GM18907 (cell line): ENCODE results near the gene MESD.
A peak's percentile ranks its signal among the peaks of the same experiment; 100 is the strongest.

ENCODE experiments used
- ATAC-seq: cut with Tn5 transposase; IDR thresholded peaks from one replicate; pipeline ENCODE4 v1.9.1; 2021; ENCODE audit warnings: mild to moderate bottlenecking, moderate library complexity; ENCODE audit not compliant: unreplicated experiment

Gene MESD

DNA sequence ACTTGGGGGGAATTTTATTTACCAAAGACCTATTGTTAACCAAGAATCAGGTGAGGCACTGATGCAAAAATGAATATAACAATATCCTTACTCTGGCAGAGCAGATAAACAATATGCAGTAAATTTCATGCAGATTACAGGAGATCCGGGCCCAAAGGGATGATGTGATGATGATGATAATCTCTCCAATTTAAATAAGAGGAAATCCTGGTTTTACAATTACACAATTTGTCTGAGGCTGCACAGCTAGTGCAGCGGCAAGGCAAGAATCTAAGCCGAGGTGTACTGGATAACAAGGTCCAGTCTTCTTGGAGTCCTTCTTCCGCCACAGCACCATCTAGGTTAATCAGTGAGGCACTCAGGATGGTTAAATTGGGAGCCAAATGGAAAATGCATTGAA is 2.4 kb upstream of the MESD start:
- ATAC-seq, result no peak

DNA sequence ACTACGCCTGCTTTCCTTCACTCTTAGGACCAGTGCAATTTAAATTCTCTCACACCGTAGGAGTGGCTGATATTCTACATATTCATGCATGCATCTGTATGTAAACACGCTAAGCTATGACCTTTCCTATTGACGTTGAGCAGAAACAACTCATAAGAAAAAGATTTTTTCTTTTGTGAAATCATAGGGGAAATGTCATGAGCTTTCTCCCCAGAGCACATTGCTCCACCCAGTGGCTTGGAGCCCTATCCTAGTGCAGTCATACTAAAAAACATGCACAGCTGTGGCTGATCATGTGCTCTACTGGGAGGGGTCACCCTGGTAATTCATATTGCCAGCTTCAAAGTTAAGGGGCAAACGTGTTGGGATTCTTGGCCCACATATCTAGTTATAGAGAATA is 1.8 kb upstream of the MESD start:
- no peak for ATAC-seq

DNA sequence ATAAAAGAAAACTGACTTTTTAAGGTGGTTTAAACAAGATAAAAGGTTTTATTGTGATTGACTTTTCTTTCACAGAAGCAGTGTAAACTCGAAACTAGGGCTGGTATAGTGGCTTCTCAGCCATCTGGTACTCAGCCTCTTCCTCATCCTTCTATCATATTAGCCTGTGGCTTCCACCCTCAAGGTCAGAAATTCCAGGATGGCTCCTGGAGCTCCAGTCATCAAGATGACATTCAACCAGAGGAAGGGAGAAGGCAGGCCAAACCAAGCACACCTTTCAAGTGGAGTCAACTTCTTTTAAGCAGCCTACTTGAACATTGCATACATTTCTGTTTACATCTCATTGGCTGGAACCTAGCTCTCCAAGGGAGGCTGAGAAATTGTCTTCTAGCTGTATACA is 1.3 kb upstream of the MESD start:
- no peak for ATAC-seq

DNA sequence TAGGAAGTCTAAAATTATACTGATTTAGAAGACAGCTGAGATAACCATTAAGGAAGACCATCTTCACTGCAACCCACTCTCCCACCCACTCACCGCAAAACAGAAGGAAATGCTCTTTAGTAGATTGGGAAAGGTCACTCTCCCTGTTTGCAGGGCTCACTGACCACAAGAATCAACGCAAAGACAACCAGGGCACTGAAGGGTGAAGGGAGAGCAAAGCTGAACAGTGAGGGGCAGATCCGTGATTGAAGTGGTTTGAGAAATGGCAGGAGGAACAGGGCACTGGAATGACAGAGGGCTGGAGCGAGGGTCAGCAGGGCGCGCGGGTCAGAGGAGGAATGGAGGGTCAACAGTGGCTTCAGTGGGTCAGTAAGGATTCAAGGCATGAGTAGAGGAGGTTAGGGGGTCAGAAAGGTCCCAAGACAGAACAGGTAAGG is 520 bp downstream of the MESD start:
- peak; percentile 4 for ATAC-seq

DNA sequence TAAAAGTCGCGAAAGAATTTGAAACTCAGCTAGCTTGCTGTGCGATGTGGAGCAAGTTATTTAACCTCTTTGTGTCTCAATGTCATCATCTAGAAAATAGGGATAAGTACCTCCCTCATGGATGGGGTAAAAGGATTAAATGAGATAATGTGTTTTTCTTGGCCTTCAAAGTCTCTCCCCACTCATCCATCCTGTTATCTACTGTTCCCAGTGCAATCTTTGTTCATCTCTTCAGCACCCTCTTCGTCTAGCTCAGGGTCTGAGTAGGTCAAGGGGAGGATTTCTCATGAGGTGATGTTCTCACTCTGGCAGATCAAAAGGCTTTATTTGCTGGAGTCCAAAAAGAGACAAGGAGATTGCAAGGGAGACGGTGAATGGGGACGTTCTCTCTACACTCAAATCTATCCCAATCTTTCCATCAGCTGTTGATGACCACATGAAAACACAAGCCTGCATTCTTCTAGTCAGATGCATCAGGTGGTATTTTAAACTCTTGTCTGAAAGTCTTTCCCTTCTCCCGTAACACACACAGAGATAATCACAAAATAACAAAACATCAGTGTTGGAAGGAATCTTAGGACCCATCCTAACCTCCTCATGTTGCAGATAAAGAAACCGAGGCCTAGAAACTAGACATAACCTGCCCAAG is 1.3 kb downstream of the MESD start:
- ATAC-seq, result no peak

DNA sequence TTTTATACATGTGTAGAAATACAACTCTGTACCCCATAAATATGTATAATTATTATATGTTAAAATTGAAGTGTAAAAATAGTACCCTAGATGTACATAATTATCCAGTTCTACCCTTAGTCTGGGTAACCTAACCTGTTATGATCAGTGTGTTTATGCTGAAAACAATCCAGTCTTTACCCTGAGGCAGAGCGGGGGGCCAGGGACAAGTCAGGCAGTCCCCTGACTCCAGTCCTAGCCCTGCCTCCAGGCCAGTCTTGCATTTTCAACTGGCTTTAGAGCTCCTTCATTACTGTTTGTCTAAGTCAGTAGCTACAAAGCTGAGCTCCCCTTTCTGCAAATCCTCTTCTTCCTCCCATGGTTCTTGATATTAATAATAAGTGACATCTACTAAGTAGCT is 3.1 kb downstream of the MESD start:
- ATAC-seq, result no peak

DNA sequence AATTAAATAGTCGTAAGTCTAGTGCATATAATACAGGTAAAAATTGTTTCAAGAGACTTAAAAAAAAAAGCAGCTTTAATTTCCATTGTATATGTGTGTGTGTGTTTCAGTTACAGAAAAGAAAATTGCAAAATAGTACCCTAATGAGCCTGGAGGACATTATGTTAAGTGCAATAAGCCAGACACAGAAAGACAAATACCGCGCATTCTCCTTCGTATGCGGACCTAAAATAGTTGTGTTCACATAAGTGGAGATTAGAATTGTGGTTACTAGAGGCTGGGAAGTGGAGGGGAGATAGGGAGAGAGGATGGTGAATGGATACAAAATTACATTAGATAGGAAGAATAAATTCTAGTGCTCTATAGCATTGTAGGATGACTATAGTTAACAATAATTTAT is 3.6 kb downstream of the MESD start:
- ATAC-seq, result no peak

DNA sequence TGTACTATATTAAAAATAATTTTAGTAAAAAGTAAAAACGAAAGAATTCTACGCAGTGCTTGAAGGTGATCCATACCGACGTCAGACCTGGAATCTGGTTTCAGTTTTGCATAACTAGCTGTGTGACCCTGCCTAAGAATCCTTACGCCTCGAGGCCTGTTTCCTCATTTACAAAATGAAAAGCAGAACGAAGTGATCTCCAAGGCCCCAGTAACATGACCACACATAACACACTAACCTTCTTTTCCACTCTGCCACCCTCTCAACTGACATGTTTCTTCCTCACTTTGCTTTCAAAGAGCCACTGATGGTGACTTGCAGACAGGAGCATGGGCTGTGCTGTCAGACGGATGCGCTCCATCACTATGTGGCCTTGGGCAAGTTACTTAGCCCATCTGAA is 4.8 kb downstream of the MESD start:
- no peak for ATAC-seq

DNA sequence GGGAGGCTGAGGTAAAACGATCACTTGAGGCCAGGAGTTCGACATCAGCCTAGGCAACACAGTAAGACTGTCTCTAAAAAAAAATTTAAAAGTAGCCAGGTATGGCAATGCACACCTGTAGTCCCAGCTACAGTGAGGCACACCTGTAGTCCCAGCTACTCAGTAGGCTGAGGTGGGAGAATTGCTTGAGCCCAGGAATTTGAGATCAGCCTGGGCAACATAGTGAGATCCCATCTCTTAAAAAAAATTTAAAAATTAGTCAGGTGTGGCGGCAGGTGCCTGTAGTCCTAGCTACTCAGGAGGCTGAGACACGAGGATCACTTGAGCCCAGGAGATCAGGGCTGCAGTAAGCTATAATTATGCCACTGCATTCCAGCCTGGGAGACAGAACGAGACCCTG is 6.8 kb downstream of the MESD start:
- no peak for ATAC-seq

DNA sequence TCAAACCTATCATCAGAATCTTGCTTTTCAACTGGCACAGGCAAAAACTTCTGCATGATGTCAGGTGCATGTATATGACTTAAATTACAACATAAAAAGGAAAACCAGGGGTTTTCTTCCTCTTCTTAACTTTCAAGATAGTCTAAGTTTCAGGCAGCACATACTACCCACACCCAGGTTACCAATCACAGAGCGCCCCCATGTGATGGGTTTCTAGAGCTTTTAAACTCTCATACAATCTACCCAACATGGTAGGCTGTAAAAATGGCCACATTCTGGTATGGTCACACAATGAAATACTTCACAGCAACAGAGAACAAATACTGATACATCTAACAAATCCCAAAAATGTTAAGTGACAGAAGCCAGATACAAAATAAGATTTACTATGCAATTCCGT is 7.4 kb downstream of the MESD start:
- no peak for ATAC-seq

DNA sequence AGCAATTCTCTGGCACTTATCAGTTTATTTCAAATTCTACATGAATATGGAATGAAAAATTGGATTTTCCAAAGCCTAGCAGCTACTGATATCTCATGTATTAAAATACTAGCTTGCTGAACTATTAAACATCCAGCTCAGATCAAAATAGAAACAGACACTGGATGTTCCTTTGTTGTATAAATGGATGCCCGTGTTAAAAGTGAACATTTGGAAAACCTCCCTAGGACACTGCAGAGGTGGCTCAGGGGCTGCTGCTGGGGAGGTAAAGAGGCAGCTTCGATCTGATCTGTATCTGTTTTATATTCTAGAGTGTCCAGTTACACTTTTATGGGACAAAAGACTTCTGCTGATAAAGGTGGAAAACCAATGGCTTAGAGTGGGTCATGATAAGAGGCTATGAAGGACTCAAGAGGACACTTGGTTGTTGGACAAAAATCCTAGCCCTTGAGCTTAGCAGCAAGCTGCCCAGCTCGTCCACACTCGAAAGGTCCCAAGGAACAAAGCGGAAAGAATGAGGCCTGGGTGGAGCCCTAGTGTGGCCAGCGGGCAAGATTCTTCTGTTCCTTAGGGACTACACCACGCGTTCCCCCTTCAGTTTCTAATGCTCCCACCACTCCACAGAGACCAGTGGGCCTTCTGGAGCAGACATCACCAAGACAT is 9.9 kb downstream of the MESD start:
- ATAC-seq, result no peak

DNA sequence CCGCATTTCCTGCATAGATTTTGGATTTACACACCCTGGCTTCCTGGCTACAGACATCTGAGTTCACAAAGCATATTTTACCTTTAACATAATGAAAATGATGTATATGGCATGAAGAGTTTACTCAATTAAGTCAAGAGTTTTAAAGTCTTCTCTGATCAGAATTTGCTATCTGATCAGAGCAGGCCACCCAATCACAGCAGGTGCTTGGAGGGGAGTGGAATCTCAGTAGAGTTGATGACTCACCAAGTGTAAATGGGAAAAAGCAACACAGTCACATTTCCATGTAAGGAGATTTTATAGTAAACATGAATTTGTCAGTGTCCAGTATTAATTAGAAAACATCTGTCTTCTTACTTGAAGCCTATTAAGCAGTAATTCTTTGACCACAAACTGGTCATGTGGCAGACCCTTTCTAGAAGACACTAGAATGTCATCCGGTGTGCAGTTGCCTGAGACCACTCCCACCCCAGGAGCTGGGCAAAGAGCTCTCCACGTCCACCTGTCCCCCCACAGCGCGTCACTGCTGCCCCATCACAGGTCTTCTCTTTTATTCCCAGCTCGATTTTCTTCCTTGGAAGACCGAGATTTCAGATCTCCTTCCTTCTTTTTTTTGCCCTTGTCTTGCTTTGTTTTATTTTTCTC is 10.8 kb downstream of the MESD start:
- ATAC-seq, result no peak

DNA sequence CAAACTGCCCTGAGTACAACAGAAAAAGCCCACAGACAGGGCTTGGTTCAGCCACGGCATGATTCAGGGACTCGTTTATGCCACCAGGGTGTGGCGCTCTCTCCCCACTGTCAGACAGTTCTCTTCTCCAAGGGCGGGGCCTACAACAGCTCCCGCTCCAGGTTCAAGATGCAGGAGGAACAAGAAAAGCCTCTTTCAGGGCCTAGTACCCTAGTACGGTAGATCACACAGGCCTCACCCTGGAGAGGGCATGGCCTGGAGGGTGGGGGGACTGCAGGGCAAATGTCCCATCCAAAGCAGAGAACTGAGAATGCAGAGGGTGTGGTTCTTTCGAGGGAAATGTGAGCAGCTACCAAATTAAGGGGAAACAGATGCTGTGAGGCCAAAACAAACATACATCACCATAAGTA is 12.0 kb downstream of the MESD start:
- ATAC-seq, result no peak

DNA sequence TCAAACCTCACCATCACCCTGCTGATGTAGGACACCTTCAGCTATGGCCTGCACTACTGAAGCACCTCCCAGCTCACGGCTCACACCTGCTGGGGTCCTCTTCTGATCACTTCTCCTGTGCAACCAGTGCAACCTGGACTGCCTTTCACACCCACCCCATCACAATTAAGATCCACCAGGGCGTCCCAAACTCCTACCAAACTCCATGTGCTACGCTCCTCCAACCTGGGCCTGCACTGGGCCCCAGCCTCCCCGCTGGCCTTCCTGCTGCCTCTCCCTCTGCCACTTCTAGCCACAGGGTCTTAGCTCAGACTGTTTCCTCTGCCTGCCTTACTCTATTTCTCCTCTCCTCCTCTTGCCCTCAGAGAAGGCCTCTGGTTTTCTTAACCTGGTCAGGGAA is 12.8 kb downstream of the MESD start:
- no peak for ATAC-seq

DNA sequence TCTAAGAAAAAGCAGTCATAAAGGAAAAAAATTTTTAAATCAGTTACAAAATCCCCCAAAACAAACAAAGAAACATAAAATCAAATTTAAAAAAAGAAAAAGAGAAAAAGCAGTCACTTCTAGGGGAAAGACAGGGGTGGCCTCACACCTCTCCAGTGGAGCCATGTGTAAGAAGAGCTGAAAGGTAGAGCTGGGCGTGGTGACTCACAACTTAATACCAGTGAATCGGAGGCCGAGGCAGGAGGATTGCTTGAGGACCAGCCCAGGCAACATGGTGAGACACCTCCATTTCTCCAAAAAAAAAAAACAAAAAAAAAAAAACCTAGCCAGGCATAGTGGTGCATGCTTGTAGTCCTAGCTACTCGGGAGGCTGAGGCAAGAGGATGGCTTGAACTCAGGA is 14.7 kb downstream of the MESD start:
- ATAC-seq, result no peak

DNA sequence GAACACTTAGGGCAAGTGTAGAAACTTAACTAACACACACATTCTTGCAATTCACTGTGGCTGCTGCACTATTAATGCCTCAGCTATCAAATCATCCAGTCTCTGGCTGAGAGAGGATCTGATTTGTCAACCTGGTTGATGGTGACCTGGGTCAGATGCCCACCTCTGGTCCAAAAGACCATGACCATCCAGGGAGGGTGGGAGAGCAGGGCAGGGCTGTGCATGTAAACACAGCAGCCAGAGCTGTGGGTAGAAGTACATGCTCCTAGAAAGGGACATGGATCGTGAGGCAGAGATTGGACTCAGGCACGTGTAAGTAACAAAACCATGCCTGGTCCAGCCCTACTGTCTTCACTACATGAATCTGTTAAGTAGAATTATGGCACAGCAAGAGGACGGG is 17.3 kb downstream of the MESD start:
- no peak for ATAC-seq

DNA sequence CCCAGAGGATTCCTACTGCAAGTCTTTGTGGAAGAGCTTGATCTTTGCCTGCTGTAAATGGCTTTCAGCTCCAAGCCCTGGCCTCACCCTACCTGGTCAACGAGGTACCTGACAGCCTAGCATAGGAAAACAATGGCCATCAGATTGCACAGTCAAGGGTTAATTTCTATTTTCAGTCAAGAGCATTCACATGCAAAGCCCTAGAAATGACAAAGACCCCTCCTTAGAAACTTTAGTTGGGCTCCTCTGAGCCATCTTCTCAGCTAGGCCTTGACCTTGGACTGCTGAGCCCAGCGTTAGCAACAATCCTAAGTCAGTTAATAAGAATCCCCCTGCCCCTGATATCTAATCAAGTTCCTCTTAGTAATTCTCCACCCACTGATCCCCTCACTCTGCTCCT is 18.5 kb downstream of the MESD start:
- no peak for ATAC-seq

DNA sequence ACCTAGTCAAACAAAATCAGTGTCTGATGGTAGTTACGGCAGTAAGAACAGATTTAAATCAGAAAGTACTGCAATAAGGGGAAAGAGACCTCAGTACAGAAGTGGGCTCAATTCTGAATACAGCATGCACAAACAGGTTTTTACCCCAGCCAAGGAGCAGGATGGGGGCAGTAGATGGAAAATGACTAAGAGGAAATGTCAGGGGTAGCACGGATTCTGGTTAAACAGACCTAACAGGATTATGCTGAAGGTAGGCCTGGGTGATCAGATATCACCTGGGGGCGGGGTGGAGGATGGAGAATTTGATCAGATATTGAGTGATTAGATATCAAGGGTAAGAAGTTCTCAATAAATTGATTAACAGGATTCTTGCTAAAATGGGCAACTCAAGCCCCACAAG is 19.0 kb downstream of the MESD start:
- no peak for ATAC-seq

DNA sequence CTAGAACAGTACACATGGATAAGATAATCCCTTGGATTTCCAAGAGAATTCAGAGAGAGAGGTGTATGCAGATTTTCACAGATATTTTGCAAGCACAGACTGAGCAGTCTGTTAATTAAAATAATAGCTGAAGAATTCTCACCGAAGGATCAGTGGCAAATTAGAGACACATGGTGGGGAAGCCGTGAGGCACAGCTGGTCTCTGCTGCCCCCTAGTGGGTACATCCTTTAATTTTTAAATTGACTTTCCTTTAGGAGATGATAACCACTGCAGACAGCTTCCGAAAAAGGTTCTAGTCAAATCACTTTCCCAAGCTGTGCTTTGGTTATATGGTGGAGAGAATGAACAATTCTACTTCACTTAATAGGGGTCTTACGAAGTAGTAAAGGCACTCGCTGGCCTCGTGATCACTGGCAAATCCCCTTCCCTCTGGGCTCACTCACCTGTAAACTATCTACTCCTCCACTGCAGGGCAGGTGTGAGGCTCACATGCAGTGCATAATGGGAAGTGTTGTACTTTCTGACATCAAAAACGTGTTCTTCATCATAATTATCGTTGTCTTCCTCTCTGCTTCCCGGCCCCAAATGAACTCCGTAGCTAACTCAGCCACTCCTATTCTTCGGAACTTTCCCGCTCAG is 19.5 kb downstream of the MESD start:
- peak; percentile 65 for ATAC-seq

DNA sequence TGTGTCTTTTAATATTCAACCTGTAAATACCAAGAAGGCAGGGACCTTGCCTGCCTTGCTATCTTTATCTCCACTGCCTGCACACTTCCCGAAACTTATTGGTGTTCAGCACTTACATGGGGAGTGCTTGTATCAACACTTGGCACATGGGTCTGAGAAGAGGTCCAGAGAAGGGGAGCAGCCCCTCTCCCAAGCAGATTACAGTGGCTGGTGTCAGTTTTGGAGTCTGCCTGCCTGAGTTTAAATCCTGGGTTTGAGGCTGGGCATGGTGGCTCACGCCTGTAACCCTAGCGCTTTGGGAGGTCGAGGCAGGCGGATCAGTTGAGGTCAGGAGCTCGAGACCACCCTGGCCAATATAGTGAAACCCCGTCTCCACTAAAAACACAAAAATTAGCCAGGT is 20.3 kb downstream of the MESD start:
- ATAC-seq, result no peak

DNA sequence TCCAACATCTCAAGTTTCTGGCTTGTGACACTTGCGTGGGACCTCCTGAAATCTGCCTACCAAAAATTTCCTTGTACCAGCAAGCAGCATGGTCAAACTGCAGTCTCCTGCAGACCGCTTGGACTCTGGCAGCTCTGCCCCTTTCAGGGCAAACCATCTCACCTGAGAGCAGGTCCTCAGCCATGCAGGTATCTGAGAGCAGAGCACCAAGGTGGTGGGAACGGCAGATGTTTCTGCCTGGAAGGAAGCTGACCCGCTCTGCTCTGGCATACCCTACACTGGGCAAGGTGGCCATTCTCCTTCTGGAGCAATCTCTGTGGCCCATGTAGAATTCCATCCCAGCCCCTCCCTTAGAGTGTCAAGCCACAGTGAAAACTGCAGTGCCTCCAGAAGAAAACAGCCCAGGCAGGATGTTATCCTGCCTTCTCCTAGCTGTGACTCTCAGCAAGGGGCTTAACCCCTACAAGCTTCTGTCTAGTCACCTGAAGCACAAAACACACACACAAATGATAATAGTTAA is 21.6 kb downstream of the MESD start:
- ATAC-seq, result no peak

DNA sequence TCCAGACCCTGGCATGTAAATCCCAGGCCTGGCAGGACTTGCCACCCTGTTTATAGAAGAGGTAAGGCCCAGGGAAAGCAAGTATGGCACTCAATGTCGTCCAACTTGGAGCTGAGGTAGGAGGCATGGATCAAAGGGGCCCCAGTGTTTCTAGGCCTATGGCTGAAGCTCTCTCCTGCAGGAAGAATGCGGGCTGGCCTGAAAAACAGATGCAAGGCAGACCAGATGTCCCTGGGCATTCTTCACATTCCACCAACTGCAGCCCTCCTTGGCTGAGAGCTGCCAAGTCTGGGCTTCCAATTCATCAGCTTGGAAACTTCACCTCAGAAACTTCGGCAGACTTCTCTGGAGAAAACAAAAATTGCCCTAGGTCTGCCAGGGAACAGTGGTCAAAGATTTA is 22.2 kb downstream of the MESD start:
- ATAC-seq, result no peak
